NT2/D1 (cell line): ENCODE measurements around the gene LILRB5.

Source experiments
- SUZ12 ChIP-seq: IDR thresholded peaks from 2 replicates; pipeline ENCODE4 v1.6.1; 2011; ENCODE audit not compliant: insufficient read length, insufficient read depth; ENCODE audit errors: extremely low read depth
- YY1 ChIP-seq: IDR thresholded peaks from 2 replicates; pipeline ENCODE4 v1.6.1; 2011; ENCODE audit not compliant: insufficient read length, insufficient read depth

DNA sequence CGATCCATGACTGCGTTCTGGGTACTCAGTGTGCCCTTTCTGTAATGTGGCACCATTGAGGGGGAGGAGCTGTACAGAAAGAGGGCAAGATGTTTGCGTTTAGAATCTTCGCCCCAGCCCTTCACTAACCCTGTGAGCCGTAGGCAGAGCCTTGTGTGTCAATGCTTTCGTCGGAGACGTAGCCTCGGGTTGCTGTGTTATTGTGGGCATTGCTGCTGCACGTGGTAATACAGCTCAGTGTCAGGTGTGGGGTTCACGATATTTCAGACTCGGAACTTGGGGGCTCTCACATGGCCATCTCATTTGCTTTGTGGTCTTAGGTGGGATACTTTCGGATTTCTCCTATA is 50.3 kb downstream of the LILRB5 start:
- TF ChIP-seq YY1 (no peak), SUZ12 (no peak)
